IMR-90 (cell line): ENCODE results near the gene ATRNL1. TPM values are rescaled to one million over a fixed set of nuclear protein-coding genes. Genes with fewer than 3 reads are reported as not detected.

Experiments
- ATAC-seq: fragments of 200-7000 bp; cut with Tn5 transposase; 2 replicates; pipeline ENCODE4 v1.9.1; 2020; ENCODE audit warnings: low read depth, mild to moderate bottlenecking, moderate library complexity
- BruUV-seq: library from RNA; stranded (reverse); fragments of 400-500 nt; replicated peaks from 2 replicates; lab custom pipeline; 2021; lab: Mats Ljungman, UMichigan
- CTCF ChIA-PET: fragments of 300-600 bp; formaldehyde crosslinking; extraction: SDS; loops from one replicate; lab custom pipeline; 2021; ENCODE audit warnings: antibody characterized with exemption; lab: Yijun Ruan, JAX
- POLR2A ChIA-PET: fragments of 300-600 bp; sonication (Branson Sonifier 250); formaldehyde crosslinking; loops from one replicate; lab custom pipeline; 2022; ENCODE audit warnings: antibody characterized with exemption; ENCODE audit not compliant: unreplicated experiment; lab: Charles Lee
- DNase-seq: peaks from one replicate; pipeline ENCODE4 v3.0.0; 2013
- H2AFZ ChIP-seq: replicated peaks from 2 replicates; pipeline ENCODE3; 2013; ENCODE audit warnings: low read length, mild to moderate bottlenecking; ENCODE audit not compliant: poor library complexity
- H2AK5ac ChIP-seq: 2 replicates; pipeline ENCODE4 v1.6.1; 2013; ENCODE audit warnings: low read depth, low read length, inconsistent platforms
- H2AK9ac ChIP-seq: replicated peaks from 2 replicates; pipeline ENCODE3; 2013; ENCODE audit warnings: mild to moderate bottlenecking, low read depth, low read length, moderate library complexity; ENCODE audit not compliant: poor library complexity
- H2BK120ac ChIP-seq: 2 replicates; pipeline ENCODE4 v1.6.1; 2013; ENCODE audit warnings: low read depth, low read length, inconsistent platforms
- H2BK15ac ChIP-seq: 3 replicates; pipeline ENCODE4 v1.6.1; 2013; ENCODE audit warnings: low read depth, low read length, inconsistent platforms
- H2BK20ac ChIP-seq: 2 replicates; pipeline ENCODE4 v1.6.1; 2013; ENCODE audit warnings: low read depth, mild to moderate bottlenecking, inconsistent platforms, low read length, moderate library complexity
- H2BK5ac ChIP-seq: 2 replicates; pipeline ENCODE4 v1.6.1; 2013; ENCODE audit warnings: mild to moderate bottlenecking, low read depth, low read length, inconsistent platforms; ENCODE audit not compliant: poor library complexity, severe bottlenecking
- H3K14ac ChIP-seq: replicated peaks from 2 replicates; pipeline ENCODE4 v1.6.1; 2013; ENCODE audit warnings: low read depth, low read length, inconsistent platforms
- H3K18ac ChIP-seq: 2 replicates; pipeline ENCODE4 v1.6.1; 2013; ENCODE audit warnings: low read depth, low read length, control low read depth
- H3K23ac ChIP-seq: 2 replicates; pipeline ENCODE4 v1.6.1; 2013; ENCODE audit warnings: low read depth, low read length, inconsistent platforms
- H3K27ac ChIP-seq: 2 replicates; pipeline ENCODE4 v1.5.1; 2013; ENCODE audit warnings: mild to moderate bottlenecking, control low read depth, low read length; ENCODE audit not compliant: insufficient read depth
- H3K27me3 ChIP-seq: 2 replicates; pipeline ENCODE4 v1.6.1; 2013; ENCODE audit warnings: low read length; ENCODE audit not compliant: control insufficient read depth, insufficient read depth
- H3K36me3 ChIP-seq: 2 replicates; pipeline ENCODE4 v1.6.1; 2013; ENCODE audit warnings: low read length, mixed read lengths; ENCODE audit not compliant: control insufficient read depth, insufficient read depth
- H3K4ac ChIP-seq: 2 replicates; pipeline ENCODE4 v1.6.1; 2013; ENCODE audit warnings: low read depth, low read length, inconsistent platforms
- H3K4me1 ChIP-seq: 2 replicates; pipeline ENCODE4 v1.6.1; 2013; ENCODE audit warnings: low read length, mixed read lengths; ENCODE audit not compliant: control insufficient read depth, insufficient read depth
- H3K4me2 ChIP-seq: 2 replicates; pipeline ENCODE4 v1.6.1; 2013; ENCODE audit warnings: low read depth, mild to moderate bottlenecking, control low read depth, low read length, moderate library complexity
- H3K4me3 ChIP-seq: 2 replicates; pipeline ENCODE4 v1.5.1; 2013; ENCODE audit warnings: low read depth, mild to moderate bottlenecking, control low read depth, low read length, moderate library complexity; ENCODE audit not compliant: insufficient read depth
- H3K56ac ChIP-seq: 2 replicates; pipeline ENCODE4 v1.6.1; 2013; ENCODE audit warnings: low read length, inconsistent platforms; ENCODE audit not compliant: insufficient read depth; ENCODE audit errors: extremely low read depth
- H3K79me1 ChIP-seq, 2 experiments: 2 replicates each; pipeline ENCODE4 v1.6.1; 2013; ENCODE audit warnings: low read length in 2 of 2, inconsistent platforms in 1 of 2, low read depth in 1 of 2
- H3K9ac ChIP-seq: 2 replicates; pipeline ENCODE4 v1.6.1; 2013; ENCODE audit warnings: low read depth, low read length, control low read depth
- H3K9me1 ChIP-seq: 2 replicates; pipeline ENCODE4 v1.6.1; 2013; ENCODE audit warnings: low read length, inconsistent platforms; ENCODE audit not compliant: insufficient read depth
- H3K9me3 ChIP-seq: 2 replicates; pipeline ENCODE4 v1.6.1; 2013; ENCODE audit warnings: low read length; ENCODE audit not compliant: control insufficient read depth, insufficient read depth
- H4K20me1 ChIP-seq: 2 replicates; pipeline ENCODE4 v1.6.1; 2013; ENCODE audit warnings: low read length, inconsistent platforms; ENCODE audit not compliant: insufficient read depth
- H4K5ac ChIP-seq: 2 replicates; pipeline ENCODE4 v1.6.1; 2013; ENCODE audit warnings: mild to moderate bottlenecking, low read depth, low read length, control low read depth
- H4K8ac ChIP-seq, 2 experiments: 2 replicates each; pipeline ENCODE4 v1.6.1; 2013; ENCODE audit warnings: low read depth in 2 of 2, low read length in 2 of 2, control low read depth in 1 of 2, inconsistent platforms in 1 of 2
- H4K91ac ChIP-seq: 2 replicates; pipeline ENCODE4 v1.6.1; 2013; ENCODE audit warnings: low read depth, low read length, inconsistent platforms; ENCODE audit not compliant: insufficient read depth
- BHLHE40 ChIP-seq: fragments of 150-350 bp; IDR thresholded peaks from 2 replicates; pipeline ENCODE4 v1.6.1; 2016; ENCODE audit warnings: mild to moderate bottlenecking, low read depth, low read length
- CEBPB ChIP-seq: IDR thresholded peaks from 2 replicates; pipeline ENCODE4 v1.6.1; 2012; ENCODE audit warnings: low read depth, low read length, improper control_type of control experiment
- MAFK ChIP-seq: IDR thresholded peaks from 2 replicates; pipeline ENCODE4 v1.6.1; 2012; ENCODE audit warnings: low read depth, low read length, improper control_type of control experiment
- RCOR1 ChIP-seq: IDR thresholded peaks from 2 replicates; pipeline ENCODE4 v1.6.1; 2012; ENCODE audit warnings: mild to moderate bottlenecking, low read length, improper control_type of control experiment; ENCODE audit not compliant: insufficient replicate concordance
- WGBS, 2 experiments: methylation state at CpG; one replicate each; pipeline versions ENCODE4 v1.1.5 to v1.1.7; 2013; ENCODE audit warnings: missing lambda C conversion rate in 2 of 2; ENCODE audit not compliant: insufficient read length in 1 of 2; ENCODE audit errors: extremely low coverage in 2 of 2; 5-methylcytosine and 5-hydroxymethylcytosine counted together
- dilution Hi-C: fragments of 300-500 bp; cut with HindIII; formaldehyde crosslinking; loops from one replicate; pipeline ENCODE4 v1.14.3; 2018; ENCODE audit warnings: low sequenced_read_pairs; ENCODE audit not compliant: unreplicated experiment
- in situ Hi-C: fragments of 300-500 bp; cut with MboI; formaldehyde crosslinking; loops from 3 replicates; pipeline ENCODE4 v1.14.3; 2019; ENCODE audit warnings: low sequenced_read_pairs, inconsistent platforms, mixed read lengths
- intact Hi-C: fragments of 100-400 bp; cut with micrococcal nuclease; formaldehyde crosslinking; loops from 2 replicates; pipeline ENCODE4 v1.10.0; 2022
- polyA plus RNA-seq, 3 experiments: library from polyadenylated mRNA; depleted of rRNA; stranded (reverse); fragments of >200 nt; gene quantifications; 2 replicates each; pipeline ENCODE4 v1.2.3, GENCODE V29; 2012; ENCODE audit warnings: low replicate concordance in 1 of 3
- total RNA-seq: library from RNA; depleted of rRNA; stranded (reverse); fragments of >200 nt; gene quantifications from 2 replicates; pipeline ENCODE4 v1.2.3, GENCODE V29; 2012
- TF ChIP-seq, protein P1 (sequence below): fragments of 150-350 bp; IDR thresholded peaks from 2 replicates; pipeline ENCODE4 v1.6.1; 2016; ENCODE audit warnings: low read depth, mild to moderate bottlenecking, low read length, moderate library complexity, borderline replicate concordance

Gene ATRNL1
- total and polyA plus RNA-seq, 2 of the 4 experiments (the other 2 are of a cell fraction) = 0.18 to 0.19 TPM

DNA sequence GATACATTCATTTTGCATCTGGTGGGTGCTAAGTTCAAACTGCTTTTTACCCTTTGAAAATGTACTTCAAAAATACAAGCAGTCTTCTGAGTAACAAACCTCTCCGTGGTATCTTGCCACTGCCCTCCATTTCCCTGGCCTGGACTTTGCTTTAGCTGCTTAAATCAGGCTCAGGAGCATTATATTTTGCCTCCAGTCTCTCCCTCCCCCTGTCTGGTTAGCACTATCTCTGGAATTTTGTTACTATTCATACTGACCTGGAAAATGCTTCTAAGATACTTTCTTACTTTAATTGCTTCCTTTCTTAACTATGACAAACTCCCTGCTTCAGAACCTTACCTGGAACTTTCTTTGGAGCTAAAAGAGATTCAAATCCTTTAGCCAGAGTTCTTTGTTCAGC lies 810.0 kb downstream of the ATRNL1 start:
- Histone ChIP-seq H3K27ac (no peak overlapping the region), H2BK120ac (no peak overlapping the region), H3K4ac (no peak overlapping the region), H3K4me2 (no peak overlapping the region), H4K91ac (no peak overlapping the region), H3K79me1 (no peaks in the 10 kb centered on the region), H4K8ac (no peak overlapping the region), H3K18ac (no peak overlapping the region), H3K56ac (no peak overlapping the region), H2AFZ (no peak overlapping the region), H4K20me1 (no peaks in the 10 kb centered on the region; the same call in 1 of the 2 replicates), H2AK9ac (no peak overlapping the region), H4K5ac (no peak overlapping the region), H3K4me3 (no peak overlapping the region), H3K36me3 (no peaks in the 10 kb centered on the region), H2BK15ac (no peak overlapping the region), H3K14ac (no peak overlapping the region), H3K23ac (no peak overlapping the region), H2BK5ac (no peak overlapping the region), H3K9me3 (no peaks in the 10 kb centered on the region), H3K27me3 (no peaks in the 10 kb centered on the region), H3K9ac (no peak overlapping the region), H3K4me1 (no peaks in the 10 kb centered on the region), H3K9me1 (no peaks in the 10 kb centered on the region; the same call in 1 of the 2 replicates), H2AK5ac (no peak overlapping the region), H2BK20ac (no peak overlapping the region)
- no peak for TF ChIP-seq RCOR1
- TF ChIP-seq BHLHE40 = no peak
- TF ChIP-seq CEBPB = no peak
- TF ChIP-seq, protein P1, sequence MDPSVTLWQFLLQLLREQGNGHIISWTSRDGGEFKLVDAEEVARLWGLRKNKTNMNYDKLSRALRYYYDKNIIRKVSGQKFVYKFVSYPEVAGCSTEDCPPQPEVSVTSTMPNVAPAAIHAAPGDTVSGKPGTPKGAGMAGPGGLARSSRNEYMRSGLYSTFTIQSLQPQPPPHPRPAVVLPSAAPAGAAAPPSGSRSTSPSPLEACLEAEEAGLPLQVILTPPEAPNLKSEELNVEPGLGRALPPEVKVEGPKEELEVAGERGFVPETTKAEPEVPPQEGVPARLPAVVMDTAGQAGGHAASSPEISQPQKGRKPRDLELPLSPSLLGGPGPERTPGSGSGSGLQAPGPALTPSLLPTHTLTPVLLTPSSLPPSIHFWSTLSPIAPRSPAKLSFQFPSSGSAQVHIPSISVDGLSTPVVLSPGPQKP = no peak
- no peak for TF ChIP-seq MAFK
- ChIA-PET POLR2A (no interaction called here), CTCF (interaction anchor here (1.6 kb wide), 1 partner anchor 74 kb away, joined by 3 read pairs; no protein-coding TSS in a partner anchor)
- intact Hi-C loops (no loop called here), dilution Hi-C loops (no loop called here), in situ Hi-C loops (no loop called here)
- BruUV-seq = no TSS peak
- ATAC-seq (peak; percentile 63), DNase-seq (peak; percentile 17)
- WGBS, 2 experiments = 40% methylated on average over 1 of the region's 1 CpG; no CpG with 5 or more reads in 1 of the 2 experiments
